ENCODE data around the gene CCDC186. TPM values are rescaled to one million over a fixed set of nuclear protein-coding genes. Genes with fewer than 3 reads are reported as not detected.

CCDC186 gene
- total RNA-seq, 1 donor from 2014 or later, result 18.8 TPM

DNA sequence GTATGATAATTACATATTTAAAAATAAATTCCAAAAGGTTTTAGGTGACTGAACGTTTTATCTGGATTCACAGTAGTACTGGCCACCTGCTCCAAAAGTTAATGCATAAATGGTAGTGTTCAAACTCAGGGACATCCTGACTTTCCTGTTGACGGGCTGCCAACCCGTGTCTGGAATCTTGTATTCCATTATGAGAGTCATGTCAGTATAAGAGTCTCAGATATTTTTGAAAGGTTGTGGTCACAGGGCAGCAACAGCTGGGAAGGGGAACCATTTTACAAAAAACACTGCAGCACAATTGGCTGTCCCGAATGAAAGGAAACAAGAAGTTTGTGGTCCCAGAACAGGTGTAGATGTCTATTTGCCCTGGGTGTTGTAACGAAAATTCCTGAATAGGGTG is 8.0 kb upstream of the CCDC186 start:
- peak overlapping the region; percentile 66 for H3K27ac ChIP-seq (replicated peaks)
- H3K9me3 ChIP-seq (replicated peaks), result no peaks in the 10 kb centered on the region
- no peaks in the 10 kb centered on the region for H3K36me3 ChIP-seq
- TF ChIP-seq, protein P1, sequence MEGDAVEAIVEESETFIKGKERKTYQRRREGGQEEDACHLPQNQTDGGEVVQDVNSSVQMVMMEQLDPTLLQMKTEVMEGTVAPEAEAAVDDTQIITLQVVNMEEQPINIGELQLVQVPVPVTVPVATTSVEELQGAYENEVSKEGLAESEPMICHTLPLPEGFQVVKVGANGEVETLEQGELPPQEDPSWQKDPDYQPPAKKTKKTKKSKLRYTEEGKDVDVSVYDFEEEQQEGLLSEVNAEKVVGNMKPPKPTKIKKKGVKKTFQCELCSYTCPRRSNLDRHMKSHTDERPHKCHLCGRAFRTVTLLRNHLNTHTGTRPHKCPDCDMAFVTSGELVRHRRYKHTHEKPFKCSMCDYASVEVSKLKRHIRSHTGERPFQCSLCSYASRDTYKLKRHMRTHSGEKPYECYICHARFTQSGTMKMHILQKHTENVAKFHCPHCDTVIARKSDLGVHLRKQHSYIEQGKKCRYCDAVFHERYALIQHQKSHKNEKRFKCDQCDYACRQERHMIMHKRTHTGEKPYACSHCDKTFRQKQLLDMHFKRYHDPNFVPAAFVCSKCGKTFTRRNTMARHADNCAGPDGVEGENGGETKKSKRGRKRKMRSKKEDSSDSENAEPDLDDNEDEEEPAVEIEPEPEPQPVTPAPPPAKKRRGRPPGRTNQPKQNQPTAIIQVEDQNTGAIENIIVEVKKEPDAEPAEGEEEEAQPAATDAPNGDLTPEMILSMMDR (IDR thresholded peaks at IDR 0.05; ENCODE audit: borderline replicate concordance), result no peak
- peak overlapping the region; percentile 43 for H3K4me3 ChIP-seq
- intact Hi-C loops (cut with micrococcal nuclease), result no loop called here
- peak; percentile 75 for DNase-seq
- H3K4me1 ChIP-seq, result peaks cover 11% of the 10 kb centered on the region
- H3K27me3 ChIP-seq (ENCODE audit: low read depth), result no peaks in the 10 kb centered on the region

DNA sequence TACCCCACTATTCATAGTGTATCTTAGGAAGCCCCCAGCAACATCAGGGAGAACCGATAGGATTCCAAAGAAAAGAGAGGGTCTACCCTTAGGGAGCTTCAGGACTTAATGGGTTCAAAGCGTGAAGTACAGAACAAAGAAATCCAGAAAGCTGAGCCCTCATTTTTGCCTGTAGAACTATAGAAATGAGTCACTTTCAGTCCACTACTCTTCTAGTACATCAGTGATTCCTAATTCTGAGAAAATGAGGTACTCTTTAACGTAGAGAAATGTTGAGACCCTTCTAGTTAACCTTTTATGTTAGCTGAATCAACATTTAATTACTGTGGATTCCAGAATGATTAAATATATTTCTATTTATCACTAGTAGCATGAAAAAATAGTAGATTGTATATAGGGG is 6.9 kb upstream of the CCDC186 start:
- no peak for DNase-seq
- H3K27ac ChIP-seq (replicated peaks), result no peak overlapping the region
- peaks cover 11% of the 10 kb centered on the region for H3K4me1 ChIP-seq
- H3K4me3 ChIP-seq, result no peak overlapping the region
- intact Hi-C loops (cut with micrococcal nuclease), result no loop called here
- no peaks in the 10 kb centered on the region for H3K36me3 ChIP-seq
- H3K27me3 ChIP-seq (ENCODE audit: low read depth), result no peaks in the 10 kb centered on the region
- H3K9me3 ChIP-seq (replicated peaks), result no peaks in the 10 kb centered on the region
- TF ChIP-seq, protein P1 (IDR thresholded peaks at IDR 0.05; ENCODE audit: borderline replicate concordance), result no peak

DNA sequence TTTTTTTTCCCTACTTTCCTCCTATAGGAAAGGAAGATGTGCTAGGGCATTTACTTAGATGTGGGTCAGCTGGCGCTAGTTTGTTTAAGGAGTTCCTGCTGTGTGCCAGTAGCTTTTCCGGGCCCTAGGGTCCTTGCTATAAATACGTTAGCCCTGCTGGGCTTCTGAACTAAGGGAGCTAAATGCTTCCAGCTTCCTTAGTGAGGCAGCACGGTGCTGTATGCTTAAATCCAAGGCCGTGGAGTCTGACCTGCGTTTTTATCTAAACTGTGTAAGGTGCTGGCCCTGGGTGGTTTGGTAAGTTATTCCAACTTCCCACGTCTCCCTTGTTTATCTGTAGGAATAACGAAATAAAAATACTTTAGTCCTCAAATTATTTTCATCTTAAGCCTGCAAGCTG is 5.7 kb upstream of the CCDC186 start:
- Histone ChIP-seq H3K27me3 (ENCODE audit: low read depth) (no peaks in the 10 kb centered on the region), H3K4me1 (peaks cover 20% of the 10 kb centered on the region), H3K4me3 (no peak overlapping the region), H3K36me3 (no peaks in the 10 kb centered on the region), H3K27ac (replicated peaks) (no peak overlapping the region), H3K9me3 (replicated peaks) (no peaks in the 10 kb centered on the region)
- TF ChIP-seq, protein P1 (IDR thresholded peaks at IDR 0.05; ENCODE audit: borderline replicate concordance), result no peak
- no peak for DNase-seq
- intact Hi-C loops (cut with micrococcal nuclease), result no loop called here

DNA sequence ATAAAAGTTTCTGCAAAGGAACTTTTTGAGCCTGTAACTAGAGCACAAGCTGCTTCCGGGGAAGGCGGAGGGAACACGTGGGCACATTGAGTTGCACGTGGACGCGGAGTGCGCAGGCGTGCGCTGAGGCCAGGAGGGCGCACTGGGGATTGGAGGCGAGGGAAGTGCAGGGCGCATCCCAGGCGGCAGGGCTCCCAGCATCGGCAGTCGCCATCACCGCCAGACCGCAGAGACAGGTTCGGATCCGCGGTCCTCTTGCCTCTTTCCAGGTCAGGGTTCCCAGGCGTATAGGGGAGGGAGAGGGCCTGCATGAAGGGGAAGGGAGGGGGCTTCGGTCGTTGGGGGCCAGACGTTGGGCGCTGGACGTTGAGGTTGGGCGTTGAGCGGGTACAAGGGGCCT is 5.1 kb upstream of the CCDC186 start, which contains the start of gene TDRD1:
Gene TDRD1 (plus strand): TSS at position 206 of the 400 bp plus-strand sequence. CDS start 8,479 bp downstream, outside the sequence.
- TF ChIP-seq, protein P1 (IDR thresholded peaks at IDR 0.05; ENCODE audit: borderline replicate concordance), result no peak
- Histone ChIP-seq H3K9me3 (replicated peaks) (no peaks in the 10 kb centered on the region), H3K4me3 (no peak within 1 kb of the TSS), H3K27me3 (ENCODE audit: low read depth) (no peaks in the 10 kb centered on the region), H3K36me3 (no peaks in the 10 kb centered on the region), H3K4me1 (peaks cover 26% of the 10 kb centered on the region), H3K27ac (replicated peaks) (no peak within 1 kb of the TSS)
- DNase-seq, result no peak
- intact Hi-C loops (cut with micrococcal nuclease), result no loop called here

DNA sequence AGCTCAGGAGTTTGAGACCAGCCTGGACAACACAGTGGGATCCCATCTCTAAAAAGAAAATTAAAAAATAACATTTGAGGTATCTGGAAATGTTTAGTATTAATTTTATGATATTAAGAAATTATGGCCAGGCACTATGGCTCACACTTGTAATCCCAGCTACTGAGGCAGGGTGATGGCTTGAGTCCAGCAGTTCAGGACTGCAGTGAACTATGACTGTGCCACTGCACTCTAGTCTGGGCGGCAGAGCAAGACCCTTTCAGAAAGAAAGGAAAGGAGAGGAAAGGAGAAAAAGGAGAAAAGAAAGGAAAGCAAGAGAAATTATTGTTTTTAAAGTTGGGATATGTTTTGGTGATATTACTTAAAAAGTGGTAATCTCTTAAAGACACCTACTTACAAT is 2.5 kb upstream of the CCDC186 start:
- intact Hi-C loops (cut with micrococcal nuclease), result no loop called here
- TF ChIP-seq, protein P1 (IDR thresholded peaks at IDR 0.05; ENCODE audit: borderline replicate concordance), result no peak
- no peak for DNase-seq
- Histone ChIP-seq H3K4me1 (peaks cover 38% of the 10 kb centered on the region), H3K9me3 (replicated peaks) (no peaks in the 10 kb centered on the region), H3K4me3 (no peak overlapping the region), H3K36me3 (no peaks in the 10 kb centered on the region), H3K27me3 (ENCODE audit: low read depth) (no peaks in the 10 kb centered on the region), H3K27ac (replicated peaks) (no peak overlapping the region)

Data from left ventricle myocardium inferior (tissue), 1 donor.